SH-SY5Y (cell line): ENCODE measurements around the gene ARRDC3.

Experiments
- GATA2 ChIP-seq: IDR thresholded peaks from 2 replicates; pipeline ENCODE4 v1.6.1; 2011; ENCODE audit warnings: mild to moderate bottlenecking, low read depth, low read length
- GATA3 ChIP-seq: IDR thresholded peaks from 2 replicates; pipeline ENCODE4 v1.6.1; 2011; ENCODE audit warnings: low read depth, mild to moderate bottlenecking, low read length, moderate library complexity

- no peak for TF ChIP-seq GATA3
- no peak for TF ChIP-seq GATA2
Observed at GRCh38 chr5:91365498-91365897, 17.6 kb downstream of the ARRDC3 start.
